Measurements from ENCODE around the gene SGMS1. TPM values are rescaled to one million over a fixed set of nuclear protein-coding genes. Genes with fewer than 3 reads are reported as not detected.
A peak's percentile ranks its signal among the peaks of the same experiment; 100 is the strongest.
"Not testable (repeated sequence)": the region's sequence is repeated elsewhere in the genome, so short reads cannot be mapped to it uniquely, and the experiment has no call there.

SGMS1 gene
- 54.7 TPM for total RNA-seq

- intact Hi-C loops (cut with DNase I), result no loop called here
- ATAC-seq, result peak; percentile 74
- DNase-seq (ENCODE audit: low spot score), result peak; percentile 93
Measured at GRCh38 chr10:50623663-50624412, at the start of gene SGMS1. TSS of gene SGMS1 (minus strand) at chr10:50623956. CDS start at chr10:50344114, 279,842 bp downstream.

GRCh38 chr10:50672152-50672551 is 48.4 kb upstream of the SGMS1 start:
- ATAC-seq; intact Hi-C loops (cut with DNase I); DNase-seq (ENCODE audit: low spot score): not testable (repeated sequence)

- intact Hi-C loops (cut with DNase I); DNase-seq (ENCODE audit: low spot score); ATAC-seq: not testable (repeated sequence)
Measured at GRCh38 chr10:50671645-50672044, 47.9 kb upstream of the SGMS1 start.

GRCh38 chr10:50669957-50670356 is 46.2 kb upstream of the SGMS1 start:
- DNase-seq (ENCODE audit: low spot score); intact Hi-C loops (cut with DNase I); ATAC-seq: not testable (repeated sequence)

GRCh38 chr10:50667353-50667752 is 43.6 kb upstream of the SGMS1 start:
- intact Hi-C loops (cut with DNase I); ATAC-seq; DNase-seq (ENCODE audit: low spot score): not testable (repeated sequence)

- intact Hi-C loops (cut with DNase I); DNase-seq (ENCODE audit: low spot score); ATAC-seq: not testable (repeated sequence)
Measured at GRCh38 chr10:50662420-50662819, 38.7 kb upstream of the SGMS1 start.

- DNase-seq (ENCODE audit: low spot score), result not testable (repeated sequence)
Measured at GRCh38 chr10:50661563-50661962, 37.8 kb upstream of the SGMS1 start.

GRCh38 chr10:50659865-50660730 is 36.3 kb upstream of the SGMS1 start:
- intact Hi-C loops (cut with DNase I), result not testable (repeated sequence)
- ATAC-seq, result peak; percentile 77
- DNase-seq (ENCODE audit: low spot score), result peak; percentile 64

More at GRCh38 chr10:50661563-50661962, 37.8 kb upstream of the SGMS1 start:
- ATAC-seq; intact Hi-C loops (cut with DNase I): not testable (repeated sequence)

- DNase-seq (ENCODE audit: low spot score); intact Hi-C loops (cut with DNase I): not testable (repeated sequence)
- ATAC-seq, result peak; percentile 15
Measured at GRCh38 chr10:50659016-50659864, 35.5 kb upstream of the SGMS1 start.

GRCh38 chr10:50658165-50658564 is 34.4 kb upstream of the SGMS1 start:
- ATAC-seq (peak; percentile 20), DNase-seq (ENCODE audit: low spot score) (no peak)
- intact Hi-C loops (cut with DNase I), result no loop called here

- ATAC-seq, result peak; percentile 49
Measured at GRCh38 chr10:50653758-50654157, 30.0 kb upstream of the SGMS1 start.

GRCh38 chr10:50653142-50653541 is 29.4 kb upstream of the SGMS1 start:
- DNase-seq (ENCODE audit: low spot score), result no peak
- intact Hi-C loops (cut with DNase I), result no loop called here
- ATAC-seq, result peak; percentile 78

More at GRCh38 chr10:50653758-50654157, 30.0 kb upstream of the SGMS1 start:
- intact Hi-C loops (cut with DNase I), result no loop called here
- DNase-seq (ENCODE audit: low spot score), result no peak

GRCh38 chr10:50651808-50652207 is 28.1 kb upstream of the SGMS1 start:
- intact Hi-C loops (cut with DNase I), result no loop called here
- DNase-seq (ENCODE audit: low spot score), result no peak

GRCh38 chr10:50650481-50650880 is 26.7 kb upstream of the SGMS1 start:
- intact Hi-C loops (cut with DNase I), result no loop called here
- DNase-seq (ENCODE audit: low spot score) (no peak), ATAC-seq (no peak)

More at GRCh38 chr10:50651808-50652207, 28.1 kb upstream of the SGMS1 start:
- no peak for ATAC-seq

GRCh38 chr10:50648935-50649227 is 25.1 kb upstream of the SGMS1 start:
- ATAC-seq, result no peak
- DNase-seq (ENCODE audit: low spot score), result no peak
- intact Hi-C loops (cut with DNase I), result no loop called here

- DNase-seq (ENCODE audit: low spot score), result no peak
- intact Hi-C loops (cut with DNase I), result no loop called here
- ATAC-seq, result no peak
Measured at GRCh38 chr10:50648089-50648934, 24.6 kb upstream of the SGMS1 start.

GRCh38 chr10:50647350-50647749 is 23.6 kb upstream of the SGMS1 start:
- intact Hi-C loops (cut with DNase I); DNase-seq (ENCODE audit: low spot score); ATAC-seq: not testable (repeated sequence)

GRCh38 chr10:50645236-50645635 is 21.5 kb upstream of the SGMS1 start:
- ATAC-seq (no peak), DNase-seq (ENCODE audit: low spot score) (no peak)
- intact Hi-C loops (cut with DNase I), result no loop called here

Data from sciatic nerve (tissue), 2 donors.